HepG2 (cell line): Measurements from ENCODE around the gene MIEF1. TPM values are rescaled to one million over a fixed set of nuclear protein-coding genes. Genes with fewer than 3 reads are reported as not detected.

ENCODE experiments used
- AGO1 ChIP-seq: fragments of 200-400 bp; formaldehyde crosslinking; IDR thresholded peaks from 2 replicates; pipeline ENCODE4 v1.6.1; 2017; ENCODE audit warnings: mild to moderate bottlenecking, low read depth, low read length, moderate library complexity; ENCODE audit not compliant: poor library complexity, severe bottlenecking
- BORCS8-MEF2B ChIP-seq: sonication (generic); formaldehyde crosslinking; IDR thresholded peaks from 2 replicates; pipeline ENCODE4 v1.8.0; 2022; ENCODE audit warnings: mild to moderate bottlenecking, missing genetic modification reagents
- HDAC1 ChIP-seq: sonication (generic); formaldehyde crosslinking; IDR thresholded peaks from 2 replicates; pipeline ENCODE4 v1.5.1; 2020; ENCODE audit warnings: mild to moderate bottlenecking, missing genetic modification reagents
- HMG20B ChIP-seq: conservative IDR thresholded peaks from 2 replicates; pipeline ENCODE4 v1.6.1; 2016; ENCODE audit warnings: missing genetic modification reagents, missing compliant biosample characterization
- NFRKB ChIP-seq: fragments of 450-650 bp; IDR thresholded peaks from 2 replicates; pipeline ENCODE4 v1.6.1; 2017
- PAXIP1 ChIP-seq: sonication (generic); formaldehyde crosslinking; conservative IDR thresholded peaks from 2 replicates; pipeline ENCODE4 v1.4.0; 2020; ENCODE audit warnings: mild to moderate bottlenecking, missing genetic modification reagents, moderate library complexity
- RXRA ChIP-seq: sonication (generic); formaldehyde crosslinking; IDR thresholded peaks from 2 replicates; pipeline ENCODE4 v1.5.1; 2020; ENCODE audit warnings: missing genetic modification reagents
- SMAD1 ChIP-seq: sonication (generic); formaldehyde crosslinking; IDR thresholded peaks from 2 replicates; pipeline ENCODE4 v1.4.0; 2020; ENCODE audit warnings: missing genetic modification reagents, low read depth, mild to moderate bottlenecking, borderline replicate concordance
- SSRP1 ChIP-seq: IDR thresholded peaks from 2 replicates; pipeline ENCODE4 v1.6.1; 2016; ENCODE audit warnings: control low read depth
- THAP7 ChIP-seq: sonication (generic); formaldehyde crosslinking; IDR thresholded peaks from 2 replicates; pipeline ENCODE4 v1.8.1; 2023; ENCODE audit warnings: mild to moderate bottlenecking, missing genetic modification reagents
- ZNF615 ChIP-seq: sonication (generic); formaldehyde crosslinking; IDR thresholded peaks from 2 replicates; pipeline ENCODE4 v1.5.0; 2020; ENCODE audit warnings: mild to moderate bottlenecking, missing genetic modification reagents, borderline replicate concordance
- polyA plus RNA-seq, 8 experiments: library from polyadenylated mRNA; depleted of rRNA in 3 of 8; stranded (reverse) in 7 of 8; unstranded in 1 of 8; fragments of >200 nt; fragmentation: Illumina TruSeq in 4 of 8; extraction: Trizol in 4 of 8; gene quantifications; 2 replicates each; pipeline versions ENCODE4 v1.2.1 to v1.2.3, GENCODE V29; 2011 to 2016; ENCODE audit warnings: low read depth in 4 of 8, missing spikeins in 1 of 8, mixed read lengths in 1 of 8; ENCODE audit not compliant: insufficient read depth in 1 of 8
- total RNA-seq, 5 experiments: library from RNA; depleted of rRNA; stranded (reverse); fragments of >200 nt; fragmentation: Illumina TruSeq; extraction: Trizol; gene quantifications; 2 replicates each; pipeline ENCODE4 v1.2.3, GENCODE V29; 2016; ENCODE audit warnings: low read depth in 1 of 5
- TF ChIP-seq, protein P1 (sequence below): sonication (generic); formaldehyde crosslinking; IDR thresholded peaks from 2 replicates; pipeline ENCODE4 v1.4.0; 2020; ENCODE audit warnings: missing genetic modification reagents, borderline replicate concordance
- TF ChIP-seq, protein P2 (sequence below): sonication (generic); formaldehyde crosslinking; IDR thresholded peaks from 2 replicates; pipeline ENCODE4 v1.4.0; 2020; ENCODE audit warnings: missing genetic modification reagents

MIEF1 gene
- total and polyA plus RNA-seq, 2 of the 13 experiments (the other 11 are each of a cell fraction or from before 2014, with no cell fraction given) = 21.7 to 34.8 TPM

DNA sequence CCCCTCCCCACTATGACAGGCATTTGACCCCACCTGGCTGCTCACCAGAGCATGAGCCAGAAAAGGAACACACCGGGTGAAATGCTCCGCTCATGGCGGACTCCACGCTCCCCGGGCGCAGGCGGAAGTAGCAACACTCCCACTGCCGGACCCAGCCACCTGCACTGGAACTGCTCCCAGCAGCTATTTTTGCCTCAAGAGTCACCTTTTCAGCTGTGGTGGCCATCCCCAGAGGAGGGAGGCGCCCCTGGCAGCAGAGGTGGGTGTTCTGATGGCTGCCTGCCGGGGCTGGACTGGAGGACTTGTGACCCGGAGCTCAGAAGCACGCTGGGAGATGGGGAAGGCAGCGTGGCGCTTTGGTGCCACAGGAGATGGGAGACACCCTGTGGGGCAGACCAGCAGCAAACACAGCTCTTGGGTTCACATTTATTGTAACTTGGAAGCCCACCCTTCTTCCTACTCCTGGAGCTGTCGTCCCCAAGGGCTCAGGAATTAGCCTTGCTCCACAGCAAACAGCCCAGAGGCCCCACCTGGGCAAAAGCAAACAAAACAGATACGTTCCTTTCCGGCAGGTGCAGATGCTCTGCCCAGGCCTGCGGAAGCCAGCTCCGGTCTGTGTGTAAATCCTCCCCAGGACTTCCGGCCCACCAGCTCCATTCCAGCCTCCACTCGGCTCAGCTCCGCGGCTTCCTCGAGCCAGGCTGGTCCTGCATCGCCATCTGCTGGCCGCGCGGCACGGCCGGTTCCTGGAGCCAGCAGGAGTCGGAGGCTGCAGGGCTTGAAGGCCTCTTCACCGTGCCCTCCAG is 26.8 kb downstream of the MIEF1 start (continued):
- TF ChIP-seq, protein P1, sequence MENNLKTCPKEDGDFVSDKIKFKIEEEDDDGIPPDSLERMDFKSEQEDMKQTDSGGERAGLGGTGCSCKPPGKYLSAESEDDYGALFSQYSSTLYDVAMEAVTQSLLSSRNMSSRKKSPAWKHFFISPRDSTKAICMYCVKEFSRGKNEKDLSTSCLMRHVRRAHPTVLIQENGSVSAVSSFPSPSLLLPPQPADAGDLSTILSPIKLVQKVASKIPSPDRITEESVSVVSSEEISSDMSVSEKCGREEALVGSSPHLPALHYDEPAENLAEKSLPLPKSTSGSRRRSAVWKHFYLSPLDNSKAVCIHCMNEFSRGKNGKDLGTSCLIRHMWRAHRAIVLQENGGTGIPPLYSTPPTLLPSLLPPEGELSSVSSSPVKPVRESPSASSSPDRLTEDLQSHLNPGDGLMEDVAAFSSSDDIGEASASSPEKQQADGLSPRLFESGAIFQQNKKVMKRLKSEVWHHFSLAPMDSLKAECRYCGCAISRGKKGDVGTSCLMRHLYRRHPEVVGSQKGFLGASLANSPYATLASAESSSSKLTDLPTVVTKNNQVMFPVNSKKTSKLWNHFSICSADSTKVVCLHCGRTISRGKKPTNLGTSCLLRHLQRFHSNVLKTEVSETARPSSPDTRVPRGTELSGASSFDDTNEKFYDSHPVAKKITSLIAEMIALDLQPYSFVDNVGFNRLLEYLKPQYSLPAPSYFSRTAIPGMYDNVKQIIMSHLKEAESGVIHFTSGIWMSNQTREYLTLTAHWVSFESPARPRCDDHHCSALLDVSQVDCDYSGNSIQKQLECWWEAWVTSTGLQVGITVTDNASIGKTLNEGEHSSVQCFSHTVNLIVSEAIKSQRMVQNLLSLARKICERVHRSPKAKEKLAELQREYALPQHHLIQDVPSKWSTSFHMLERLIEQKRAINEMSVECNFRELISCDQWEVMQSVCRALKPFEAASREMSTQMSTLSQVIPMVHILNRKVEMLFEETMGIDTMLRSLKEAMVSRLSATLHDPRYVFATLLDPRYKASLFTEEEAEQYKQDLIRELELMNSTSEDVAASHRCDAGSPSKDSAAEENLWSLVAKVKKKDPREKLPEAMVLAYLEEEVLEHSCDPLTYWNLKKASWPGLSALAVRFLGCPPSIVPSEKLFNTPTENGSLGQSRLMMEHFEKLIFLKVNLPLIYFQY (CRISPR knock-in tag) = no peak; the same call in 1 of the 2 replicates
- TF ChIP-seq HMG20B = peak; percentile 76
- no peak for TF ChIP-seq ZNF615
- TF ChIP-seq RXRA (CRISPR knock-in tag) = peak; percentile 81
- peak; percentile 67 for TF ChIP-seq THAP7 (CRISPR knock-in tag)
- TF ChIP-seq PAXIP1 (CRISPR knock-in tag) = peak; percentile 42; the same call in 1 of the 2 replicates
- peak; percentile 41; the same call in 1 of the 2 replicates for TF ChIP-seq SMAD1 (CRISPR knock-in tag)
- TF ChIP-seq, protein P2, sequence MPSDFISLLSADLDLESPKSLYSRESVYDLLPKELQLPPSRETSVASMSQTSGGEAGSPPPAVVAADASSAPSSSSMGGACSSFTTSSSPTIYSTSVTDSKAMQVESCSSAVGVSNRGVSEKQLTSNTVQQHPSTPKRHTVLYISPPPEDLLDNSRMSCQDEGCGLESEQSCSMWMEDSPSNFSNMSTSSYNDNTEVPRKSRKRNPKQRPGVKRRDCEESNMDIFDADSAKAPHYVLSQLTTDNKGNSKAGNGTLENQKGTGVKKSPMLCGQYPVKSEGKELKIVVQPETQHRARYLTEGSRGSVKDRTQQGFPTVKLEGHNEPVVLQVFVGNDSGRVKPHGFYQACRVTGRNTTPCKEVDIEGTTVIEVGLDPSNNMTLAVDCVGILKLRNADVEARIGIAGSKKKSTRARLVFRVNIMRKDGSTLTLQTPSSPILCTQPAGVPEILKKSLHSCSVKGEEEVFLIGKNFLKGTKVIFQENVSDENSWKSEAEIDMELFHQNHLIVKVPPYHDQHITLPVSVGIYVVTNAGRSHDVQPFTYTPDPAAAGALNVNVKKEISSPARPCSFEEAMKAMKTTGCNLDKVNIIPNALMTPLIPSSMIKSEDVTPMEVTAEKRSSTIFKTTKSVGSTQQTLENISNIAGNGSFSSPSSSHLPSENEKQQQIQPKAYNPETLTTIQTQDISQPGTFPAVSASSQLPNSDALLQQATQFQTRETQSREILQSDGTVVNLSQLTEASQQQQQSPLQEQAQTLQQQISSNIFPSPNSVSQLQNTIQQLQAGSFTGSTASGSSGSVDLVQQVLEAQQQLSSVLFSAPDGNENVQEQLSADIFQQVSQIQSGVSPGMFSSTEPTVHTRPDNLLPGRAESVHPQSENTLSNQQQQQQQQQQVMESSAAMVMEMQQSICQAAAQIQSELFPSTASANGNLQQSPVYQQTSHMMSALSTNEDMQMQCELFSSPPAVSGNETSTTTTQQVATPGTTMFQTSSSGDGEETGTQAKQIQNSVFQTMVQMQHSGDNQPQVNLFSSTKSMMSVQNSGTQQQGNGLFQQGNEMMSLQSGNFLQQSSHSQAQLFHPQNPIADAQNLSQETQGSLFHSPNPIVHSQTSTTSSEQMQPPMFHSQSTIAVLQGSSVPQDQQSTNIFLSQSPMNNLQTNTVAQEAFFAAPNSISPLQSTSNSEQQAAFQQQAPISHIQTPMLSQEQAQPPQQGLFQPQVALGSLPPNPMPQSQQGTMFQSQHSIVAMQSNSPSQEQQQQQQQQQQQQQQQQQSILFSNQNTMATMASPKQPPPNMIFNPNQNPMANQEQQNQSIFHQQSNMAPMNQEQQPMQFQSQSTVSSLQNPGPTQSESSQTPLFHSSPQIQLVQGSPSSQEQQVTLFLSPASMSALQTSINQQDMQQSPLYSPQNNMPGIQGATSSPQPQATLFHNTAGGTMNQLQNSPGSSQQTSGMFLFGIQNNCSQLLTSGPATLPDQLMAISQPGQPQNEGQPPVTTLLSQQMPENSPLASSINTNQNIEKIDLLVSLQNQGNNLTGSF (CRISPR knock-in tag) = no peak
- TF ChIP-seq BORCS8-MEF2B = peak; percentile 91
- TF ChIP-seq AGO1 = peak; percentile 83
- TF ChIP-seq SSRP1 (CRISPR knock-in tag) = peak; percentile 74; the same call in 1 of the 2 replicates
- peak; percentile 80; the same call in 1 of the 2 replicates for TF ChIP-seq HDAC1 (CRISPR knock-in tag)
- no peak for TF ChIP-seq NFRKB
